ENCODE data around the gene IMMT. TPM values are rescaled to one million over a fixed set of nuclear protein-coding genes. Genes with fewer than 3 reads are reported as not detected.
"Not testable (repeated sequence)": the region's sequence is repeated elsewhere in the genome, so short reads cannot be mapped to it uniquely, and the experiment has no call there.

The IMMT gene
- 62.3 to 75.0 TPM (median 70.1 TPM) in 3 replicates for total RNA-seq
- long read RNA-seq, partial matches to known transcripts: 1 of 7 reads
- long read RNA-seq, other reads (novel, unspliced or antisense): 6 of 7 reads

- TF ChIP-seq, protein P1, sequence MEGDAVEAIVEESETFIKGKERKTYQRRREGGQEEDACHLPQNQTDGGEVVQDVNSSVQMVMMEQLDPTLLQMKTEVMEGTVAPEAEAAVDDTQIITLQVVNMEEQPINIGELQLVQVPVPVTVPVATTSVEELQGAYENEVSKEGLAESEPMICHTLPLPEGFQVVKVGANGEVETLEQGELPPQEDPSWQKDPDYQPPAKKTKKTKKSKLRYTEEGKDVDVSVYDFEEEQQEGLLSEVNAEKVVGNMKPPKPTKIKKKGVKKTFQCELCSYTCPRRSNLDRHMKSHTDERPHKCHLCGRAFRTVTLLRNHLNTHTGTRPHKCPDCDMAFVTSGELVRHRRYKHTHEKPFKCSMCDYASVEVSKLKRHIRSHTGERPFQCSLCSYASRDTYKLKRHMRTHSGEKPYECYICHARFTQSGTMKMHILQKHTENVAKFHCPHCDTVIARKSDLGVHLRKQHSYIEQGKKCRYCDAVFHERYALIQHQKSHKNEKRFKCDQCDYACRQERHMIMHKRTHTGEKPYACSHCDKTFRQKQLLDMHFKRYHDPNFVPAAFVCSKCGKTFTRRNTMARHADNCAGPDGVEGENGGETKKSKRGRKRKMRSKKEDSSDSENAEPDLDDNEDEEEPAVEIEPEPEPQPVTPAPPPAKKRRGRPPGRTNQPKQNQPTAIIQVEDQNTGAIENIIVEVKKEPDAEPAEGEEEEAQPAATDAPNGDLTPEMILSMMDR (IDR thresholded peaks at IDR 0.05): peak; percentile 18
- H3K9me3 Mint-ChIP-seq (ENCODE audit: low read depth): no peaks in the 10 kb centered on the region
- H3K4me3 Mint-ChIP-seq (ENCODE audit: unreplicated experiment): peak within 1 kb of the TSS; percentile 82
Observed at GRCh38 chr2:86195055-86195807, at the start of gene IMMT. Gene IMMT, minus strand, starts transcription at chr2:86195462. Its CDS starts 80 bp downstream, at chr2:86195382.

DNA sequence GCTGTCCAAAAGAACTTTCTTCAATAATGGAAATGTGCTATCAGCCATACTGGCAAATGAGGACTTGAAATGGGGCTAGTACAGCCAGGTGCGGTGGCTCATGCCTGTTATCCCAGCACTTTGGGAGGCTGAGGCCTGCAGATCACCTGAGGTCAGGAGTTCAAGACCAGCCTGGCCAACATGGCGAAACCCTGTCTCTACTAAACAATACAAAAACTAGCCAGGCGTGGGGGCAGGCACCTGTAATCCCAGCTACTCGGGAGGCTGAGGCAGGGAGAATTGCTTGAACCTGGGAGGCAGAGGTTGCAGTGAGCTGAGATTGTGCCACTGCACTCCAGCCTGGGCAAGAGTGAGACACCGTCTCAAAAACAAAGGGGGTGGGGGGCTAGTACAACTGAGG, 49.5 kb upstream of the IMMT start:
- not testable (repeated sequence) for H3K4me3 Mint-ChIP-seq (ENCODE audit: unreplicated experiment); H3K36me3 Mint-ChIP-seq (ENCODE audit: low read depth); H3K9me3 Mint-ChIP-seq (ENCODE audit: low read depth); DNase-seq (ENCODE audit: low spot score); H3K27ac Mint-ChIP-seq (ENCODE audit: unreplicated experiment); H3K4me1 Mint-ChIP-seq (ENCODE audit: low read depth)
- peaks cover 17% of the 10 kb centered on the region for H3K27me3 Mint-ChIP-seq (ENCODE audit: low read depth)

More at GRCh38 chr2:86195055-86195807, at the start of gene IMMT:
- Mint-ChIP-seq H3K4me1 (ENCODE audit: low read depth) (peaks cover 57% of the 10 kb centered on the region), H3K27ac (ENCODE audit: unreplicated experiment) (peak within 1 kb of the TSS; percentile 93), H3K27me3 (ENCODE audit: low read depth) (no peaks in the 10 kb centered on the region), H3K36me3 (ENCODE audit: low read depth) (peaks cover 2% of the 10 kb centered on the region)
- DNase-seq (ENCODE audit: low spot score): peak; percentile 98

GRCh38 chr2:86243950-86244733, 48.9 kb upstream of the IMMT start:
- no peaks in the 10 kb centered on the region for H3K36me3 Mint-ChIP-seq (ENCODE audit: low read depth)
- TF ChIP-seq, protein P1 (IDR thresholded peaks at IDR 0.05): no peak
- no peak overlapping the region for H3K27ac Mint-ChIP-seq (ENCODE audit: unreplicated experiment)
- H3K27me3 Mint-ChIP-seq (ENCODE audit: low read depth): peaks cover 17% of the 10 kb centered on the region
- DNase-seq (ENCODE audit: low spot score): no peak
- H3K4me3 Mint-ChIP-seq (ENCODE audit: unreplicated experiment): no peak overlapping the region
- H3K9me3 Mint-ChIP-seq (ENCODE audit: low read depth): no peaks in the 10 kb centered on the region
- peaks cover under 1% of the 10 kb centered on the region for H3K4me1 Mint-ChIP-seq (ENCODE audit: low read depth)

GRCh38 chr2:86243272-86243671, 48.0 kb upstream of the IMMT start:
- Mint-ChIP-seq H3K27ac (ENCODE audit: unreplicated experiment) (no peak overlapping the region), H3K9me3 (ENCODE audit: low read depth) (no peaks in the 10 kb centered on the region), H3K36me3 (ENCODE audit: low read depth) (no peaks in the 10 kb centered on the region), H3K27me3 (ENCODE audit: low read depth) (peaks cover 17% of the 10 kb centered on the region), H3K4me3 (ENCODE audit: unreplicated experiment) (no peak overlapping the region), H3K4me1 (ENCODE audit: low read depth) (no peaks in the 10 kb centered on the region)
- TF ChIP-seq, protein P1 (IDR thresholded peaks at IDR 0.05): no peak
- DNase-seq (ENCODE audit: low spot score): no peak

DNA sequence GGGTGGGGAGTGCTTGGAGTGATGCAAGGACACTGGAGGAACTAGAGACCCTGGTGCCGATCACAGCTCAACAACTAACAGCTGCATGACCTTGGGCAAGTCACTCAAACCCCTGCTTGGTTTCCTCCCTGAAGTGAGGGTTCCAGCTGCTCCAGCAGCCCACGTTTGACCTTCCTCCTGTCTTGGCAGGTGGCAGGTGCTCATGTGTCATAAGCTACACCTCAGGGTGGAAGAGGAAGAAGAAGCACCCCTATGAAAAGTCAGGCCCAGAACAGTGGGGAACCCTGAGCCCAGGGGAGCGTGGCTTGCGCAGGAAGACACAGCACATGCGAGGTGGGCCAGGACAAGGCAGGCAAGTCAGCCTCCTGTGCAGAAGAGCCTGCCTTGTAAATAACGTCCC, 46.3 kb upstream of the IMMT start:
- H3K36me3 Mint-ChIP-seq (ENCODE audit: low read depth): no peaks in the 10 kb centered on the region
- H3K4me3 Mint-ChIP-seq (ENCODE audit: unreplicated experiment): no peak overlapping the region
- DNase-seq (ENCODE audit: low spot score): no peak
- TF ChIP-seq, protein P1 (IDR thresholded peaks at IDR 0.05): no peak
- H3K27ac Mint-ChIP-seq (ENCODE audit: unreplicated experiment): no peak overlapping the region
- H3K4me1 Mint-ChIP-seq (ENCODE audit: low read depth): no peaks in the 10 kb centered on the region
- peaks cover 17% of the 10 kb centered on the region for H3K27me3 Mint-ChIP-seq (ENCODE audit: low read depth)
- no peaks in the 10 kb centered on the region for H3K9me3 Mint-ChIP-seq (ENCODE audit: low read depth)

Data from chondrocyte (in vitro differentiated cells).